ENCODE results near the gene AR.

GRCh38 chrX:67724359-67725110 lies 180.7 kb downstream of the AR start:
- TF ChIP-seq ZNF33A (CRISPR knock-in tag; IDR thresholded peaks at IDR 0.05; ENCODE audit: borderline replicate concordance) (no peak), EP300 (IDR thresholded peaks at IDR 0.05; ENCODE audit: low read depth in 2 of 2, low read length in 2 of 2) (no peak), EP300 (CRISPR knock-in tag; IDR thresholded peaks at IDR 0.05; ENCODE audit: borderline replicate concordance) (no peak), FOXM1 (CRISPR knock-in tag; IDR thresholded peaks at IDR 0.05) (no peak), NBN (conservative IDR thresholded peaks at IDR 0.05) (no peak), CTCF (CRISPR knock-in tag; IDR thresholded peaks at IDR 0.05) (no peak)
- TF ChIP-seq, protein P1, sequence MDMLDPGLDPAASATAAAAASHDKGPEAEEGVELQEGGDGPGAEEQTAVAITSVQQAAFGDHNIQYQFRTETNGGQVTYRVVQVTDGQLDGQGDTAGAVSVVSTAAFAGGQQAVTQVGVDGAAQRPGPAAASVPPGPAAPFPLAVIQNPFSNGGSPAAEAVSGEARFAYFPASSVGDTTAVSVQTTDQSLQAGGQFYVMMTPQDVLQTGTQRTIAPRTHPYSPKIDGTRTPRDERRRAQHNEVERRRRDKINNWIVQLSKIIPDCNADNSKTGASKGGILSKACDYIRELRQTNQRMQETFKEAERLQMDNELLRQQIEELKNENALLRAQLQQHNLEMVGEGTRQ (IDR thresholded peaks at IDR 0.05; ENCODE audit: low read depth, low read length), result no peak
- TF ChIP-seq, protein P1 (CRISPR knock-in tag; IDR thresholded peaks at IDR 0.05; ENCODE audit: borderline replicate concordance), result no peak
